Peyer's patch (tissue), 4 donors: ENCODE measurements around the gene THAP4.

Source experiments
- POLR2A ChIP-seq, 2 donors: fragments of 450-650 bp; IDR thresholded peaks; one replicate each; pipeline ENCODE4 v1.5.1; 2017; ENCODE audit warnings: antibody characterized with exemption in 2 of 2, mild to moderate bottlenecking in 2 of 2, moderate library complexity in 2 of 2
- TF ChIP-seq, protein P1 (sequence below), 6 experiments: fragments of 450-650 bp in 4 of 6; fragments of 200-600 bp in 2 of 6; sonication (generic) in 1 of 6; IDR thresholded peaks; one replicate each; pipeline ENCODE4 v1.5.1; 2017 to 2019; ENCODE audit warnings: antibody characterized with exemption in 6 of 6, mild to moderate bottlenecking in 3 of 6, moderate library complexity in 1 of 6

DNA sequence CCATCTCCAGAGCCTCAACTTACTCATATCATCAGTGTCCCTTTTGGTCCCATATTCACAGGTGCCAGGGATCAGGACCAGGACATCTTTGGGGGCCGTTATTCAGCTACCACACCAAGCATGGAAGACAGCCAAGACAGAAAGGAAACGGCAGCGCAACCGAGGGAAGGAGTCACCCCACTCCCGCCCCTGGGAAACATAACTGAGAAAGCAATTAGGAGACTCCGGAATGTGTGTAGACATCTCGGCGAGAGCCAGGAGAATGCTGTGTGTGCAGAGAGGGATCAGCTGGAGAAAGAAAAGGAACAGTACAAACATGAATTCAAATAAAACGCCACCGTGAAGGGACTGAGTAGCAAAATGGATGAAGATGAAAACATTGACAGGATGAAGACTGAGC lies 91.9 kb downstream of the THAP4 start:
- TF ChIP-seq, protein P1, sequence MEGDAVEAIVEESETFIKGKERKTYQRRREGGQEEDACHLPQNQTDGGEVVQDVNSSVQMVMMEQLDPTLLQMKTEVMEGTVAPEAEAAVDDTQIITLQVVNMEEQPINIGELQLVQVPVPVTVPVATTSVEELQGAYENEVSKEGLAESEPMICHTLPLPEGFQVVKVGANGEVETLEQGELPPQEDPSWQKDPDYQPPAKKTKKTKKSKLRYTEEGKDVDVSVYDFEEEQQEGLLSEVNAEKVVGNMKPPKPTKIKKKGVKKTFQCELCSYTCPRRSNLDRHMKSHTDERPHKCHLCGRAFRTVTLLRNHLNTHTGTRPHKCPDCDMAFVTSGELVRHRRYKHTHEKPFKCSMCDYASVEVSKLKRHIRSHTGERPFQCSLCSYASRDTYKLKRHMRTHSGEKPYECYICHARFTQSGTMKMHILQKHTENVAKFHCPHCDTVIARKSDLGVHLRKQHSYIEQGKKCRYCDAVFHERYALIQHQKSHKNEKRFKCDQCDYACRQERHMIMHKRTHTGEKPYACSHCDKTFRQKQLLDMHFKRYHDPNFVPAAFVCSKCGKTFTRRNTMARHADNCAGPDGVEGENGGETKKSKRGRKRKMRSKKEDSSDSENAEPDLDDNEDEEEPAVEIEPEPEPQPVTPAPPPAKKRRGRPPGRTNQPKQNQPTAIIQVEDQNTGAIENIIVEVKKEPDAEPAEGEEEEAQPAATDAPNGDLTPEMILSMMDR (IDR thresholded peaks at IDR 0.05) = no peak
- TF ChIP-seq POLR2A (IDR thresholded peaks at IDR 0.05) = no peak
